ENCODE measurements around the gene GLCCI1.

DNA sequence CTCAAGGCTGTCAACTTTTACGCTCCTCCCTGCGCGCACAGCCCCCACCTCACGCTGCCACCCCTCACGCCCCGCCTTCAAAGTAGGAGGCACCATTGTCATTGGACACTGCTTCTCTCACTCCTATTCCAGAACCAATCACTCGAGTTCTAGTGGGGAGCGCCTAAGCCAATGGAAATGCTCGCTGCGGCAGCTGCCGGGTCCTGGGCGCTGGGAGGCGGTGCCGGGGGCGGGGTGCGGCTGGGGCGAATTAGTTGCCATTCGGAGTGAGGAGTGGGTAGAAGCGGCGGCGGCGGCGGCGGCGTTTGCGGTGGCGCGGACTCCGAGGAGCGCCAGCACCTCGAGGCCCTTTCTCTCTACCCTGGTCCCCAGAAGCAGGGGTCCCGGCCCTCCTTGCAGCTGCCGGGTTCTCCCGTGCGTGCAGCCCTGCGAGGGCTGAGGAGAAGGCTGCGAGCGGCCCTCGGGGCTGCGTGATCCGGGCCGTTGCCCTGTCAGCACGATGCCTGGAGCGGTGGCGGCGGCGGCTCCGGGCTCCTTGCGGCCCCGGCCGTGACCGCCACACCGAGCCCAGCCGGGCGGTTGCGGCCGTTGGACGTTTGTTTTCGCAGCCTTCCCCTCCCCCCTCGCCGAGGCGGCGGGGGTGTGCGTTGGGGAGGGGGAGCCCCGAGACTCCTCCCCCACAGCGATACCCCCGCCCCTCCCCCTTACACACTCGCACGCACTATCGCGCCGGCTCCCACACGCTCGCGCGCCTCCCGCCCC lies at the start of gene GLCCI1:
- TF ChIP-seq, protein P1, sequence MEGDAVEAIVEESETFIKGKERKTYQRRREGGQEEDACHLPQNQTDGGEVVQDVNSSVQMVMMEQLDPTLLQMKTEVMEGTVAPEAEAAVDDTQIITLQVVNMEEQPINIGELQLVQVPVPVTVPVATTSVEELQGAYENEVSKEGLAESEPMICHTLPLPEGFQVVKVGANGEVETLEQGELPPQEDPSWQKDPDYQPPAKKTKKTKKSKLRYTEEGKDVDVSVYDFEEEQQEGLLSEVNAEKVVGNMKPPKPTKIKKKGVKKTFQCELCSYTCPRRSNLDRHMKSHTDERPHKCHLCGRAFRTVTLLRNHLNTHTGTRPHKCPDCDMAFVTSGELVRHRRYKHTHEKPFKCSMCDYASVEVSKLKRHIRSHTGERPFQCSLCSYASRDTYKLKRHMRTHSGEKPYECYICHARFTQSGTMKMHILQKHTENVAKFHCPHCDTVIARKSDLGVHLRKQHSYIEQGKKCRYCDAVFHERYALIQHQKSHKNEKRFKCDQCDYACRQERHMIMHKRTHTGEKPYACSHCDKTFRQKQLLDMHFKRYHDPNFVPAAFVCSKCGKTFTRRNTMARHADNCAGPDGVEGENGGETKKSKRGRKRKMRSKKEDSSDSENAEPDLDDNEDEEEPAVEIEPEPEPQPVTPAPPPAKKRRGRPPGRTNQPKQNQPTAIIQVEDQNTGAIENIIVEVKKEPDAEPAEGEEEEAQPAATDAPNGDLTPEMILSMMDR (IDR thresholded peaks at IDR 0.05; ENCODE audit: insufficient read depth, low read length, poor library complexity, severe bottlenecking), result no peak
- TF ChIP-seq EZH2phosphoT487 (conservative IDR thresholded peaks at IDR 0.05; ENCODE audit: low read length), result no peak
